GM18907 (cell line): ENCODE data around the gene NTMT1.

Experiments
- ATAC-seq: cut with Tn5 transposase; IDR thresholded peaks from one replicate; pipeline ENCODE4 v1.9.1; 2021; ENCODE audit warnings: mild to moderate bottlenecking, moderate library complexity; ENCODE audit not compliant: unreplicated experiment

NTMT1 gene

GRCh38 chr9:129613520-129614175 is 12.3 kb upstream of the NTMT1 start:
- no peak for ATAC-seq

GRCh38 chr9:129614932-129615331 is 11.0 kb upstream of the NTMT1 start:
- no peak for ATAC-seq

GRCh38 chr9:129615407-129616285 is 10.3 kb upstream of the NTMT1 start:
- no peak for ATAC-seq

GRCh38 chr9:129617167-129617566 is 8.8 kb upstream of the NTMT1 start:
- no peak for ATAC-seq

- ATAC-seq: no peak
Measured at GRCh38 chr9:129619787-129620668, 5.9 kb upstream of the NTMT1 start.

DNA sequence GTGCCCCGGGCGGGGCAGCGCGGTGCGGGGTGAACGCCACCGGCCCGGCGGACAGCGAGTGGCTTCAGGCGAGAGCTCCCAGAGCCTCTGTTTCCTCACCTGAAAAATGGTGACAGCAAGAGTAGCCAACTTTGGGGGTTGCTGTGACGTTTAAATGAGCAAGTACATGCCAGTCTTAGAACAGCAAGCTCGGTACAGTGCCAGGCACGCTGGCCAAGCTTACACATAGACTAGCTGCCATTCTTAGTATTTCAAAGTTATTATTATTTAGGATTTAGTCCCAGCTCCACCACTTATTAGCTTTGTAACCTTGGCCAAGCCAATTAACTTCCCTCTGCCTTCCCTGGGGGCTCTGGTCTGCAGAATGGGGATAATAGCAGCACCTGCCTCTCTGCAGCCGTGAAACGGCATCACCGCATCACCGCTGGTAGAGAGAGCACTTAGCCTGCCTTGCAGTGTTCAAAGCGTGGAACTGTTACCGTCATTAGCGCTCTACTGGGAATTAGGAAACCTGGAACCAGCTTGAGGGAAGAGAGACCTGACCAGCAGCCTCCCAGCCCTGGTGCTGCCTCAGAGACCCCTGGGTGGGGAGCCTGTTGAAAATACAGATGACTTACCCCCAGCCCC is 5.2 kb upstream of the NTMT1 start, which contains the start of gene C9orf50:
TSS of gene C9orf50 (minus strand) at position 433 of the 627 bp plus-strand sequence. CDS start 527 bp downstream, outside the sequence.
- ATAC-seq: no peak

- ATAC-seq: no peak
Measured at GRCh38 chr9:129623331-129623730, 2.6 kb upstream of the NTMT1 start.

DNA sequence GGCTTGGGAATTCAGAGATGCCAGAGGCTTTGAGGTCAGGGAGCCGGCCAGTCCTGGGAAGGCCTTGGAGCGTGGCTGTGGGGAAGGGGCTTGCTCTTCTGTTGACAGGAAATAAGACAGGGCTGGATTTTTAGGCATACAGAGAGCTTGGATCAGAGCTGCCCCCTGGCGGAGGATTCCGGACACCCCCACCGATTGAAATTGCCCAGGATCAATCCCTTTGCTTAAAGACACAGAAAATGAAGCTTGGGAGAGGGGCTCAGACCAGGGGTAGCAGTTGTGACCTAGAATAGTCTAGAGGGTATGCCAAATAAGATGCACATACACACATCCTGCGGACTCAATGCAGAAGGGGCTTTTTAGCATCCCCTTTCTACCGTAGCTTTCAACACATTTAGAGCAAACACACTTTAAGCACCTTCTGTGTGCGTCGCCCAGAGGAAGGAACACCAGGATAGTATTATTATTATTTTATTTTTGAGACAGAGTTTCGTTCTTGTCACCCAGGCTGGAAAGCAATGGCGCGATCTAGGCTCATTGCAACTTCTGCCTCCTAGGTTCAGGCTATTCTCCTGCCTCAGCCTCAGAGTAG is 1.7 kb upstream of the NTMT1 start:
- no peak for ATAC-seq

DNA sequence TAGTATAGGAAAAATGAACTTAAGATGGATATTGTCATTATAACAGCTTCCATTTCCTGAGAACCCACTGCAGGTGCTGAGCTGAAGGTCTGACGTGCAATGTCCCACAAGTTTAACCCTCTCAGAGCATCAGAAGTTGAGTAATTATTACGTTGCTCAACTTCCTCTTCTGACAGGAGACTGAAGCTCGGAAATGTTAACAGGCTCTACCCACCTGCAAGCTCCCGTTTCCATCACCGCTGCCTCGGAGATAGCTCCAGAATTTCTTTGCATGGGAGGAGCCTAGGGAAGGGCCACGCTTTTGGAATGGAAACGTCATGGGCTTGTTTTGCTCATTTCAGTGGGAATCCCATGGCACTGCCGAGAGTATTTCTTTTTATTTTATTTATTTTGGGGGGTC is 1.0 kb upstream of the NTMT1 start:
- no peak for ATAC-seq

DNA sequence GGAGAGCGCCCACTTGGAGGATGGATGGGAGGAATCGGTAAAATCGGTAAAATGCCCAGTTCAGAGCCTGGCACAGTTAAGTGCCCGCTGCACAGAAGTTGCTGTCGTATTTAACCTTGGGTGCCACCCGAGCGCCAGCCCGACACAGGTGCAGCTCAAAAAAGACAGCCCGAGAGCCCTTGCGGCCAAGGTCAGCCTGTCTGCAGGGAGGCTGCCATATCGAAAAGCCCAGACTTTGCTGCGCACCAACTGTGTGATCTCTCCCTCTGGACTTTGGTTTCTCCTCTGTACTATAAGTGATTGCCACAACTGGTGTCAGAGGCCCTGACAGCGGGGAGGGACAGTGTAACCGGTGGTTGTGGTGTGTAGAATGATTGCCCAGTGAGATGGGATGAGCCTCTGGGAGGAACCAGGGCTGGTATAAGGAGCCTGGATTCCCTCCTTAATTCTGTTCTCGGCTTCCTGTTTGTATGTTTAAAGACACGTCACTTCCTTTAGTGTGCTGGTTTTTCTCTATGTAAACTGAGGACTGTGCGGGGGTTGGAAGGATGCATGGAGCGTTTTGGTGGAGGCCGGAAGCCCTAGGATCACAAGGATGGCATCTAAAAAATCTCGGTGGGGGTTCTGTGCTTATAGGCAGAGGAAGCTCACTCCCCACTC is 792 bp downstream of the NTMT1 start:
- ATAC-seq: peak; percentile 21

DNA sequence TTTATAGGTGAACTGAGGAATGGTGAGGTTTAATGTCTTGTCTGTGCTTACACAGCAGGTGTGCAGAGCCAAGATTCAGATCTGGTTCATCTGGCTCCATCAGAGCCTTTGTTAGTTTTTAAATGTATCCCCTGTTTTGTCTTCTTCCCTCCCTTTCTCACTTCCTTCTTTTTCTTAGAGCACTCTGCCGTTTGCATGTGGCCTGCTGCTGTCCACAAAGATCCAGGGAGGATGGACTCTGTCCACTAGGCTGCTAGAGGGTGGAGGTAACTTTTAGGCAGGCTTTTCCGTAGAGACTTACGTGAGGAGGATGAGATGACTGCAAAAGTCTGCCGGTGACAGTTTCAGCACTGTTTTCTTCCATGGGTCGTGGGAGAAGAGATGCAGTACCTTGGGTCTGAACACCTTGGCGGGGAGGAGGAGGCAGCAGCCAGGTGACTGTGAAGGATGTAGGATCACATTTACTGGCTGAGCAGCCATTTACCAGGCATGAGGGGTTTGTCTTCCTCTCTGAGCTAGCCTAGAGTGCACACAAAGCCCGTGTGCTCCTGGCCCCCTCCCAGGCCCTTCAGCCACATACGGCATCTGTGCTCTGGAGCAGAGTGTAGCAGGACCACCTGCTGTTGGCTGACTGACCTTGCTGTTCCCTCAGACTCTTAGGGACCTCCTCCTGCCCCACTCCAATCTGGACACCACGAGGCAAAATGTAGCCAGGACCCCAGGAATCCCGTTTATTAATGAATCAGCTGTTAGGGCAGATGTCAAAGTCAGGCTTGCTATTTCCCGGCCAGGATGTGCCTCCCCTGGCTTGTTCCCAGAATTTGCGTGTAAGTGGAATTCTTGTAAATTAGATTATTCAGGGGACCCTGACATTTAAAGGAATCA is 1.8 kb downstream of the NTMT1 start:
- ATAC-seq: no peak

DNA sequence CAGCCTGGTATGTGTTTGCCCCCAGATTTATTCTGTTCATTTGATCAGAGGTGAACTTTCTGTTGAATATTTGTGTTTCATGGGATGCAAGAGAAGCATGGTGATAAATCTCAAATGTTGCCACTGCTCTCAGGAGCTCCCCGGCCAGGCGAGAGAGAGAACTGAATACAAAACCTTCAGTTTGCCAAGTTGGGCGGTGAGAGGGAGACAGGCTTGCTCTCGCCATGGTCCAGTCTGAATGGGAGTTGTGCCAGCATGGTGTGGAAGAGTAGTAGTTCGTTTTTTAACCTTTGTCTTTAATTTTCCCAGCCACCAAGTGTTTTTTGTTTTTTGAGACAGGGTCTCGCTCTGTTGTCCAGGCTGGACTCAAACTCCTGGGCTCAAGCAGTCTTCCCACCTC is 2.7 kb downstream of the NTMT1 start:
- no peak for ATAC-seq

DNA sequence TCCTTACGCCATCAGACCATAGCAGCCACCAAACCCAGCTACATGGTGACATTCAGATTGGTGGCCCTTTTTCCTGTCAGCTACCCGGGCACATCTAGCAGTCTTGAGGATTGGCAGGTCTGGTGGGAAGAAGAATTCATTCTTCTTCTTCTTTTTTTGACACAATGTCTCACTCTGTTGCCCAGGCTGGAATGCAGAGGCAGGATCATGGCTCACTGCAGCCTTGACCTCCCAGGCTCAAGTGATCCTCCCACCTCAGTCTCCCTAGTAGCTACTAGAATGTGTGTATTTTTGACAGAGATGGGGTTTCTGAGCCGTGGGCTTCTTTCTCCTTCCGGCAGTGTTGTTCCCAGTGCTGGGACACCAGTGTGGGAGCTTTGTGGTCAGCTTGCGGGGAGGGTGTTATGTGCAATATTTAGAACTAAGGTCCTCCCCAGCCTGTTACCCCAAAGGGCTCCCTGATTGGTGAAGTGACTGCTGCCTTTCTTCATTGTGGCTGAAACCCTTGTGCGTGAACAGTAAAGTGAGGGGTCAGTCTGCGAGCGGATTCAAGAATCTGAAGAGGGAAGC is 3.4 kb downstream of the NTMT1 start:
- no peak for ATAC-seq

GRCh38 chr9:129630967-129631673 is 5.2 kb downstream of the NTMT1 start:
- no peak for ATAC-seq

- ATAC-seq: no peak
Measured at GRCh38 chr9:129631674-129632129, 5.7 kb downstream of the NTMT1 start.

DNA sequence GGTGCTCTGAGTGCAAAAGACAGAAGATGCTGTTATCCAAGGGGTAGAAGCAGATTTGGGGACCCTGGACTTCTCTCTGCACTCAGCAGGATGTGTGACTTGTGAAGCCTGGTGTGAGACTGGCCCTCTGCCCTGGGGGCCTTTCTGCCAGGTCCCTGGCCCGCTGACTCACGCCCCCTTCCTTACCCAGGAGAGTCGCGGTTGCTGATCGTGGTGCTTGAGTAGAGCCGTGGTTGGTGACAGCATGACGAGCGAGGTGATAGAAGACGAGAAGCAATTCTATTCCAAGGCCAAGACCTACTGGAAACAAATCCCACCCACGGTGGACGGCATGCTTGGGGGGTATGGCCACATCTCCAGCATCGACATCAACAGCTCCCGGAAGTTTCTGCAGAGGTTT is 6.5 kb downstream of the NTMT1 start:
- ATAC-seq: no peak

DNA sequence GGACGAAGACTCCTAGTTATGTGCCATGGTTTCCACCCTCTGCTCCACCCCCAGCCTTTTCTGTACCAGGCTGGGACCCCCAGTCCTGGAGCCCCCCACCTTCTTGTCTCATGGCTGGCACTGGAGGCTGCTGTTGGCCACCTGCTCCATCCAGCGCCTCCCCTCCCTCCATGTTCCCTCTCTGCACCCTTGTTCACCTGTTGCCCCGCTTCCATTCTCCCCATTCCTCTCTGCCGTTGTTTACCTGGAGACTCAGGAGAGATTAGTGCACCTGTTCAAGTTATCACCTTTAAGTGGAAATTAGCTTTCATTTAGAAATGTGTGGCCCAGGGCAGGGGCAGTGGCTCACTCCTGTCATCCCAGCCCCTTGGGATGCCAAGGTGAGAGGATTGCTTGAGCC is 7.2 kb downstream of the NTMT1 start:
- no peak for ATAC-seq

GRCh38 chr9:129633848-129634247 is 7.9 kb downstream of the NTMT1 start:
- no peak for ATAC-seq
